Tibial nerve (tissue), 4 donors: ENCODE results near the gene HSPA6.
"Not testable (repeated sequence)": the region's sequence is repeated elsewhere in the genome, so short reads cannot be mapped to it uniquely, and the experiment has no call there.

Experiments
- EP300 ChIP-seq, 2 donors: sonication (generic); formaldehyde crosslinking; IDR thresholded peaks; one replicate each; pipeline ENCODE4 v1.6.1; 2017; ENCODE audit warnings: antibody characterized with exemption in 2 of 2, mild to moderate bottlenecking in 1 of 2
- TF ChIP-seq, protein P1 (sequence below), 5 experiments: fragments of 200-600 bp in 3 of 5; fragments of 450-650 bp in 2 of 5; sonication (generic) in 3 of 5; IDR thresholded peaks; one replicate each; pipeline ENCODE4 v1.5.1; 2016 to 2019; ENCODE audit warnings: antibody characterized with exemption in 5 of 5, mild to moderate bottlenecking in 3 of 5, moderate library complexity in 2 of 5

DNA sequence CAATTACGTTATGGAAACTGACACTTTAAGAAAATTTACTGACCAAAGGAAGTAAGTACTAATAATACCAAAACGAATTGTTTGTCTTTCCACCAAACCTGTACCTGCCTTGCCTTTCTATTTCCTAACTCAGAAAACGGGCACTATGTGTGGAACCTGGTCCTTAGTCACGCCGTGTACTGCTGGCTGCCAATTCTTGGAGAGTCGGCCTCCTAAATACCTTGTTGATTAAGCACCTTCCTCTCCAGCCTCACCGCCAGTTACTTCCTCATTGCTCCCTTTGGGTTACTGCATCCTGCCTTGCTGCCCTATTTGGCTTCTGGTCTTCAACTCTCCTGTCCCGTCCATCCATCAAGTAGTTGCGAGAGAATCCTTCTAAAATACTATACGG, 16.2 kb downstream of the HSPA6 start:
- TF ChIP-seq, protein P1, sequence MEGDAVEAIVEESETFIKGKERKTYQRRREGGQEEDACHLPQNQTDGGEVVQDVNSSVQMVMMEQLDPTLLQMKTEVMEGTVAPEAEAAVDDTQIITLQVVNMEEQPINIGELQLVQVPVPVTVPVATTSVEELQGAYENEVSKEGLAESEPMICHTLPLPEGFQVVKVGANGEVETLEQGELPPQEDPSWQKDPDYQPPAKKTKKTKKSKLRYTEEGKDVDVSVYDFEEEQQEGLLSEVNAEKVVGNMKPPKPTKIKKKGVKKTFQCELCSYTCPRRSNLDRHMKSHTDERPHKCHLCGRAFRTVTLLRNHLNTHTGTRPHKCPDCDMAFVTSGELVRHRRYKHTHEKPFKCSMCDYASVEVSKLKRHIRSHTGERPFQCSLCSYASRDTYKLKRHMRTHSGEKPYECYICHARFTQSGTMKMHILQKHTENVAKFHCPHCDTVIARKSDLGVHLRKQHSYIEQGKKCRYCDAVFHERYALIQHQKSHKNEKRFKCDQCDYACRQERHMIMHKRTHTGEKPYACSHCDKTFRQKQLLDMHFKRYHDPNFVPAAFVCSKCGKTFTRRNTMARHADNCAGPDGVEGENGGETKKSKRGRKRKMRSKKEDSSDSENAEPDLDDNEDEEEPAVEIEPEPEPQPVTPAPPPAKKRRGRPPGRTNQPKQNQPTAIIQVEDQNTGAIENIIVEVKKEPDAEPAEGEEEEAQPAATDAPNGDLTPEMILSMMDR (IDR thresholded peaks at IDR 0.05): not testable (repeated sequence)
- TF ChIP-seq EP300 (IDR thresholded peaks at IDR 0.05): not testable (repeated sequence)
